Endothelial cell (in vitro differentiated cells): ENCODE results near the gene GDF15. TPM values are rescaled to one million over a fixed set of nuclear protein-coding genes. Genes with fewer than 3 reads are reported as not detected.

ENCODE experiments used
- DNase-seq: peaks from one replicate; pipeline ENCODE4 v3.0.0; 2021; ENCODE audit warnings: low spot score
- H3K27ac Mint-ChIP-seq: one replicate; pipeline ENCODE4 v1.8.0; 2021; ENCODE audit warnings: mixed read lengths, inconsistent platforms; ENCODE audit not compliant: unreplicated experiment
- H3K27me3 Mint-ChIP-seq: one replicate; pipeline ENCODE4 v1.8.0; 2021; ENCODE audit warnings: mild to moderate bottlenecking, moderate library complexity, mixed read lengths, inconsistent platforms; ENCODE audit not compliant: unreplicated experiment
- H3K36me3 Mint-ChIP-seq: one replicate; pipeline ENCODE4 v1.8.0; 2021; ENCODE audit warnings: mild to moderate bottlenecking, low read depth, mixed read lengths, inconsistent platforms; ENCODE audit not compliant: unreplicated experiment
- H3K4me1 Mint-ChIP-seq: one replicate; pipeline ENCODE4 v1.8.0; 2021; ENCODE audit warnings: mild to moderate bottlenecking, mixed read lengths, inconsistent platforms; ENCODE audit not compliant: unreplicated experiment
- H3K4me3 Mint-ChIP-seq: one replicate; pipeline ENCODE4 v1.8.0; 2021; ENCODE audit warnings: mild to moderate bottlenecking, mixed read lengths, inconsistent platforms; ENCODE audit not compliant: unreplicated experiment
- H3K9me3 Mint-ChIP-seq: one replicate; pipeline ENCODE4 v1.8.0; 2021; ENCODE audit warnings: mixed read lengths, inconsistent platforms; ENCODE audit not compliant: unreplicated experiment
- total RNA-seq: library from RNA; stranded (reverse); fragmentation: NEBNext Ultra II Directional; extraction: Animal tissue kit (Norgen Biotek cat#: 25700); gene quantifications from one replicate; pipeline ENCODE4 v1.2.1, GENCODE V29; 2021; ENCODE audit not compliant: unreplicated experiment
- TF ChIP-seq, protein P1 (sequence below): fragments of 200-600 bp; sonication (generic); IDR thresholded peaks from one replicate; pipeline ENCODE4 v1.5.0; 2021; ENCODE audit warnings: antibody characterized with exemption; ENCODE audit not compliant: unreplicated experiment

GDF15 gene
- total RNA-seq, 1 donor from 2014 or later = 1.3 TPM

- Mint-ChIP-seq H3K36me3 (no peaks in the 10 kb centered on the region), H3K27ac (no peak overlapping the region), H3K4me1 (peaks cover 8% of the 10 kb centered on the region), H3K27me3 (peaks cover 9% of the 10 kb centered on the region), H3K9me3 (no peaks in the 10 kb centered on the region), H3K4me3 (no peak overlapping the region)
- TF ChIP-seq, protein P1, sequence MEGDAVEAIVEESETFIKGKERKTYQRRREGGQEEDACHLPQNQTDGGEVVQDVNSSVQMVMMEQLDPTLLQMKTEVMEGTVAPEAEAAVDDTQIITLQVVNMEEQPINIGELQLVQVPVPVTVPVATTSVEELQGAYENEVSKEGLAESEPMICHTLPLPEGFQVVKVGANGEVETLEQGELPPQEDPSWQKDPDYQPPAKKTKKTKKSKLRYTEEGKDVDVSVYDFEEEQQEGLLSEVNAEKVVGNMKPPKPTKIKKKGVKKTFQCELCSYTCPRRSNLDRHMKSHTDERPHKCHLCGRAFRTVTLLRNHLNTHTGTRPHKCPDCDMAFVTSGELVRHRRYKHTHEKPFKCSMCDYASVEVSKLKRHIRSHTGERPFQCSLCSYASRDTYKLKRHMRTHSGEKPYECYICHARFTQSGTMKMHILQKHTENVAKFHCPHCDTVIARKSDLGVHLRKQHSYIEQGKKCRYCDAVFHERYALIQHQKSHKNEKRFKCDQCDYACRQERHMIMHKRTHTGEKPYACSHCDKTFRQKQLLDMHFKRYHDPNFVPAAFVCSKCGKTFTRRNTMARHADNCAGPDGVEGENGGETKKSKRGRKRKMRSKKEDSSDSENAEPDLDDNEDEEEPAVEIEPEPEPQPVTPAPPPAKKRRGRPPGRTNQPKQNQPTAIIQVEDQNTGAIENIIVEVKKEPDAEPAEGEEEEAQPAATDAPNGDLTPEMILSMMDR = peak; percentile 100
- DNase-seq = peak; percentile 93
Observed at GRCh38 chr19:18388100-18388959, 2.4 kb downstream of the GDF15 start.

DNA sequence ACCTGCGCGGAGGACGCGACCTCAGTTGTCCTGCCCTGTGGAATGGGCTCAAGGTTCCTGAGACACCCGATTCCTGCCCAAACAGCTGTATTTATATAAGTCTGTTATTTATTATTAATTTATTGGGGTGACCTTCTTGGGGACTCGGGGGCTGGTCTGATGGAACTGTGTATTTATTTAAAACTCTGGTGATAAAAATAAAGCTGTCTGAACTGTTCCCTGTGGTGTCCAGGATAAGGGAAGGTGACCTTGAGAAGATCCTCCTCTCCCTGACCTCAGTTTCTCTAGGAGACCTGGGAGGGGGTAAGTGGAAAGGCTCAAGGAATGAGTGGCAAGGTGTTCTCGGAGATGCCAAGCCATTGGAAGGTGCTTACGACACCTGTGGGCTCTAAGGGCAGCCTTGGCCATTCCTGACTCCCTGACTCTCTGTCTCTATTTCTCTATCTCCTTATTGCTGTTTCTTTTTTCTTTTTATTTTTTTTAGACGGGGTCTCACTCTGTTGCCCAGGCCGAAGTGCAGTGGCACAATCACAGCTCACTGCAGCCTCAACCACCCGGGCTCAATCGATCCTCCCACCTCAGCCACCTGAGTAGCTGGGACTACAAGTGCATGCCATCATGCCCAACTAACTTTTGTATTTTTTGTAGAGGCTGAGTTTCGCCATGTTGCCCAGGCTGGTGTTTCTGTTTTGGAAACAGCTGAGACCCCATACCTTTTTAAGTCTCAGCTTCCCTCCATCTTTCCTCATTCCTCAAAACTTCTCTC, 3.2 kb downstream of the GDF15 start:
- Mint-ChIP-seq H3K4me1 (peaks cover 8% of the 10 kb centered on the region), H3K27ac (no peak overlapping the region), H3K4me3 (no peak overlapping the region), H3K27me3 (peaks cover 9% of the 10 kb centered on the region), H3K36me3 (no peaks in the 10 kb centered on the region), H3K9me3 (no peaks in the 10 kb centered on the region)
- DNase-seq = no peak
- TF ChIP-seq, protein P1 = no peak

GRCh38 chr19:18389726-18390064, 3.7 kb downstream of the GDF15 start:
- H3K27ac Mint-ChIP-seq = no peak overlapping the region
- TF ChIP-seq, protein P1 = no peak
- peaks cover 8% of the 10 kb centered on the region for H3K4me1 Mint-ChIP-seq
- H3K36me3 Mint-ChIP-seq = no peaks in the 10 kb centered on the region
- H3K4me3 Mint-ChIP-seq = no peak overlapping the region
- no peaks in the 10 kb centered on the region for H3K9me3 Mint-ChIP-seq
- peaks cover 9% of the 10 kb centered on the region for H3K27me3 Mint-ChIP-seq
- DNase-seq = no peak

DNA sequence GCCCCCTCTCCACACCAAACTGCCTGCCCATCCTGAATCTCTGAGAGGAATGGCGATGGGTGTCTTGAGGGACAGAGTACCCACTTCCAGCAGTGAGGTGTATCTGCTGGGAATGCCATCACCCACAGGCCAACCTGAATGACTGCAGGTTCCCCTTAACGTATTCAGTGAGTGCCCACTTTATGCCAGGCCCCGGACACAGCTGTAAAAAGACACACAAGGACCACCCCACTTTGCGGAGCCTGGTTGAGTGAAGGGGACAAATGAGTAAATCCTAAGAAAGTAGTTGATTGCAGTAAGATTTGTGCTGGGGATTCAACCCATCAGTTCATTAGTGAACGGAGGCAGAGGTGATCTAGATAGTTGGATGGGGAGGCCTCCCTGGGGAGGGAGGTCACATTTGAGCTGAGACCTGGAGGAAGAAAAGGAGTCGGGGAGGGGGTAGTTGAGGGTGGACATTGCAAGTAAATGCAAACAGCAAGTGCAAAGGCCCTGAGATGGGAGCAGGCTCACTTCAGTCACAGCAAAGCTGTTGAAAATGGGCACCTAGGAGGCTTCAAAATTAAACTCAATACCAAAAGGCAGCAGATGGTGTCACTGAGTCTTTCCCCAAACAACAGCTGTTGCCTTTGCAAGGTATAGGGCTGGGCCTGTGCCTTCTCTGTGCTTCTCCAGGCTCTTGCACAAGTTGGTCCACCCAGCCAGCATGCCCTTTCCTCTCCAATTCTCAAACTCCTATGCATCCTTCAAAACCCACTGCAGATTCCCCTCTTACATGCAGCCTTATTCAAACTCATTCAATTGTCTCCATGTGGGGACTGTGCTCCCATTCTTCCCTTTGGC, 4.3 kb downstream of the GDF15 start:
- no peak for DNase-seq
- H3K27me3 Mint-ChIP-seq = peaks cover 8% of the 10 kb centered on the region
- H3K4me3 Mint-ChIP-seq = no peak overlapping the region
- no peaks in the 10 kb centered on the region for H3K36me3 Mint-ChIP-seq
- H3K9me3 Mint-ChIP-seq = no peaks in the 10 kb centered on the region
- peaks cover 6% of the 10 kb centered on the region for H3K4me1 Mint-ChIP-seq
- TF ChIP-seq, protein P1 = no peak
- no peak overlapping the region for H3K27ac Mint-ChIP-seq
